ENCODE data around the gene SH2B3. TPM values are rescaled to one million over a fixed set of nuclear protein-coding genes. Genes with fewer than 3 reads are reported as not detected.

Gene SH2B3
- polyA plus RNA-seq, 1 donor from 2014 or later, result 3.0 TPM

DNA sequence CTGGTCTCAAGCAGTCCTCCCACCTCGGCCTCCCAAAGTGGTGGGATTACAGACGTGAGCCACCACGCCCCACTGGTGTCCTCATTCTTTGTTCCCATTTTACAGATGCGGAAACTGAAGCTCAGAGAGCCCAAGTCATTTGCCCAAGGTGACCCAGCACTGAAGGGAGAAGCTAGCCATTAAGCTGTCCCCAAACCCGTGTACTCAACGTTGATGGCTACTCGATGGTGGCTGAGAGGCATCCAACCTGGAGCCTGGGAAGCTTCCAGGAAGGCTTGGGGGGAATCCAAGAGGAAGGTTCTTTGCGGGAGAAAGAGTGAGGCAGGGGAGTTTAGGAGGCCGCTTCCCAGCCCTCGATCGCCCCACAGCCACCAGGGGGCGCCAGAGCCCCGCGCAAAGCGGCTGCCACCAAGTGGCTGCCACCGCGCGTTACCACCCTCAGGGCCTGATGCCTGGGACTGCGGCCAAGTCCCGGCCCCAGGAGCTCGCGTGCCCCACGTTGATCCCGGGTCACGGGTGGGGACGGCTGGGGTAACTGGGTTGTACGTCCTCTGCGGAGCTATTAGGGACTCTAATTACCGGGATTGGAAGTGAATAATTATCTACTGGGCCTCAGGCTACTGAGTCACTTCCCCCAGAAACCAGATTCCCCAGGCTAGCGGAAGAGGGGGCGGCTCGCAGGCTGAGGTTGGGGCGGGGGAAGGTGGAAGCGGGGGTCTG is 8.8 kb upstream of the SH2B3 start:
- no peak overlapping the region for H3K27ac ChIP-seq (ENCODE audit: low read length)
- H2AFZ ChIP-seq (ENCODE audit: low read depth, low read length), result no peak overlapping the region
- H4K20me1 ChIP-seq (ENCODE audit: insufficient read depth), result no peaks in the 10 kb centered on the region
- H3K4me2 ChIP-seq (ENCODE audit: low read length), result no peak overlapping the region
- no peak overlapping the region for H3K4me3 ChIP-seq (ENCODE audit: low read length)
- H3K79me2 ChIP-seq (replicated peaks; ENCODE audit: insufficient read depth, low read length), result no peaks in the 10 kb centered on the region
- no peaks in the 10 kb centered on the region for H3K9me3 ChIP-seq (ENCODE audit: low read length)
- no peaks in the 10 kb centered on the region for H3K9me2 ChIP-seq (ENCODE audit: insufficient read depth, low read length)
- H3K36me3 ChIP-seq (ENCODE audit: insufficient read depth, low read length), result no peaks in the 10 kb centered on the region
- H3K27me3 ChIP-seq (ENCODE audit: insufficient read depth, low read depth, low read length), result no peaks in the 10 kb centered on the region
- H3F3A ChIP-seq (ENCODE audit: insufficient read depth, low read length, poor library complexity, severe bottlenecking), result no peaks in the 10 kb centered on the region
- TF ChIP-seq TAF1 (IDR thresholded peaks at IDR 0.05; ENCODE audit: low read depth) (no peak), RAD21 (conservative IDR thresholded peaks at IDR 0.05) (peak; percentile 60), MXI1 (conservative IDR thresholded peaks at IDR 0.05; ENCODE audit: poor library complexity, severe bottlenecking) (no peak), POLR2AphosphoS5 (IDR thresholded peaks at IDR 0.05) (no peak), EP300 (conservative IDR thresholded peaks at IDR 0.05; ENCODE audit: poor library complexity, severe bottlenecking) (no peak), EZH2 (IDR thresholded peaks at IDR 0.05; ENCODE audit: borderline replicate concordance, insufficient read depth, low read length, poor library complexity, severe bottlenecking) (no peak), SMC3 (conservative IDR thresholded peaks at IDR 0.05; ENCODE audit: poor library complexity) (peak; percentile 67)
- TF ChIP-seq, protein P1, sequence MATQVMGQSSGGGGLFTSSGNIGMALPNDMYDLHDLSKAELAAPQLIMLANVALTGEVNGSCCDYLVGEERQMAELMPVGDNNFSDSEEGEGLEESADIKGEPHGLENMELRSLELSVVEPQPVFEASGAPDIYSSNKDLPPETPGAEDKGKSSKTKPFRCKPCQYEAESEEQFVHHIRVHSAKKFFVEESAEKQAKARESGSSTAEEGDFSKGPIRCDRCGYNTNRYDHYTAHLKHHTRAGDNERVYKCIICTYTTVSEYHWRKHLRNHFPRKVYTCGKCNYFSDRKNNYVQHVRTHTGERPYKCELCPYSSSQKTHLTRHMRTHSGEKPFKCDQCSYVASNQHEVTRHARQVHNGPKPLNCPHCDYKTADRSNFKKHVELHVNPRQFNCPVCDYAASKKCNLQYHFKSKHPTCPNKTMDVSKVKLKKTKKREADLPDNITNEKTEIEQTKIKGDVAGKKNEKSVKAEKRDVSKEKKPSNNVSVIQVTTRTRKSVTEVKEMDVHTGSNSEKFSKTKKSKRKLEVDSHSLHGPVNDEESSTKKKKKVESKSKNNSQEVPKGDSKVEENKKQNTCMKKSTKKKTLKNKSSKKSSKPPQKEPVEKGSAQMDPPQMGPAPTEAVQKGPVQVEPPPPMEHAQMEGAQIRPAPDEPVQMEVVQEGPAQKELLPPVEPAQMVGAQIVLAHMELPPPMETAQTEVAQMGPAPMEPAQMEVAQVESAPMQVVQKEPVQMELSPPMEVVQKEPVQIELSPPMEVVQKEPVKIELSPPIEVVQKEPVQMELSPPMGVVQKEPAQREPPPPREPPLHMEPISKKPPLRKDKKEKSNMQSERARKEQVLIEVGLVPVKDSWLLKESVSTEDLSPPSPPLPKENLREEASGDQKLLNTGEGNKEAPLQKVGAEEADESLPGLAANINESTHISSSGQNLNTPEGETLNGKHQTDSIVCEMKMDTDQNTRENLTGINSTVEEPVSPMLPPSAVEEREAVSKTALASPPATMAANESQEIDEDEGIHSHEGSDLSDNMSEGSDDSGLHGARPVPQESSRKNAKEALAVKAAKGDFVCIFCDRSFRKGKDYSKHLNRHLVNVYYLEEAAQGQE (IDR thresholded peaks at IDR 0.05; ENCODE audit: borderline replicate concordance), result no peak
- TF ChIP-seq, protein P2, sequence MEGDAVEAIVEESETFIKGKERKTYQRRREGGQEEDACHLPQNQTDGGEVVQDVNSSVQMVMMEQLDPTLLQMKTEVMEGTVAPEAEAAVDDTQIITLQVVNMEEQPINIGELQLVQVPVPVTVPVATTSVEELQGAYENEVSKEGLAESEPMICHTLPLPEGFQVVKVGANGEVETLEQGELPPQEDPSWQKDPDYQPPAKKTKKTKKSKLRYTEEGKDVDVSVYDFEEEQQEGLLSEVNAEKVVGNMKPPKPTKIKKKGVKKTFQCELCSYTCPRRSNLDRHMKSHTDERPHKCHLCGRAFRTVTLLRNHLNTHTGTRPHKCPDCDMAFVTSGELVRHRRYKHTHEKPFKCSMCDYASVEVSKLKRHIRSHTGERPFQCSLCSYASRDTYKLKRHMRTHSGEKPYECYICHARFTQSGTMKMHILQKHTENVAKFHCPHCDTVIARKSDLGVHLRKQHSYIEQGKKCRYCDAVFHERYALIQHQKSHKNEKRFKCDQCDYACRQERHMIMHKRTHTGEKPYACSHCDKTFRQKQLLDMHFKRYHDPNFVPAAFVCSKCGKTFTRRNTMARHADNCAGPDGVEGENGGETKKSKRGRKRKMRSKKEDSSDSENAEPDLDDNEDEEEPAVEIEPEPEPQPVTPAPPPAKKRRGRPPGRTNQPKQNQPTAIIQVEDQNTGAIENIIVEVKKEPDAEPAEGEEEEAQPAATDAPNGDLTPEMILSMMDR (IDR thresholded peaks at IDR 0.05; ENCODE audit: poor library complexity, severe bottlenecking), result peak; percentile 70
- no peak overlapping the region for H3K9ac ChIP-seq (ENCODE audit: low read length)

DNA sequence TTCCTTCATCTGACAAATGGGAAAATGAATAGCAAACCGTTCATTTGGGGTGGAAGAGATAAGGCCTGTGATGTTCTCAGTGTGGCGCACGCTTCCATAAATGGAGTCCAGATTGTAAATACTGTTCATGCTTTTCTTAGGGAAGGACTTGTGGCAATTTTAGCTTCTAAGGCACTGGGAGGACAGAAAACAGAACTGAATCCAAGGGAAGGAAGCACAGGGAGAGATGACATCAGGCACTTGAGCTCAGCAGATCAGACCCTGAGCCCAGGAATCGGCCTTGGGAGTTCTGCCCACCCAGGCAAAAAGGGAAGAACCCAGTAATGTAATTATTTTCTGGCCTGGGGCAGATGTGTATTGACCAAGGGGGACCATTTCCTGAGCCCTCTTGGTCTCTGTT is 7.2 kb upstream of the SH2B3 start:
- Histone ChIP-seq H4K20me1 (ENCODE audit: insufficient read depth) (no peaks in the 10 kb centered on the region), H3F3A (ENCODE audit: insufficient read depth, low read length, poor library complexity, severe bottlenecking) (no peaks in the 10 kb centered on the region), H3K4me3 (ENCODE audit: low read length) (no peak overlapping the region), H3K79me2 (replicated peaks; ENCODE audit: insufficient read depth, low read length) (no peaks in the 10 kb centered on the region), H3K9me3 (ENCODE audit: low read length) (no peaks in the 10 kb centered on the region), H3K9me2 (ENCODE audit: insufficient read depth, low read length) (no peaks in the 10 kb centered on the region), H3K9ac (ENCODE audit: low read length) (no peak overlapping the region), H3K27me3 (ENCODE audit: insufficient read depth, low read depth, low read length) (no peaks in the 10 kb centered on the region), H3K4me2 (ENCODE audit: low read length) (no peak overlapping the region), H3K27ac (ENCODE audit: low read length) (no peak overlapping the region), H2AFZ (ENCODE audit: low read depth, low read length) (no peak overlapping the region), H3K36me3 (ENCODE audit: insufficient read depth, low read length) (no peaks in the 10 kb centered on the region)
- TF ChIP-seq, protein P1 (IDR thresholded peaks at IDR 0.05; ENCODE audit: borderline replicate concordance), result no peak
- TF ChIP-seq TAF1 (IDR thresholded peaks at IDR 0.05; ENCODE audit: low read depth), result no peak
- no peak for TF ChIP-seq EZH2 (IDR thresholded peaks at IDR 0.05; ENCODE audit: borderline replicate concordance, insufficient read depth, low read length, poor library complexity, severe bottlenecking)
- no peak for TF ChIP-seq SMC3 (conservative IDR thresholded peaks at IDR 0.05; ENCODE audit: poor library complexity)
- no peak for TF ChIP-seq RAD21 (conservative IDR thresholded peaks at IDR 0.05)
- no peak for TF ChIP-seq EP300 (conservative IDR thresholded peaks at IDR 0.05; ENCODE audit: poor library complexity, severe bottlenecking)
- TF ChIP-seq POLR2AphosphoS5 (IDR thresholded peaks at IDR 0.05), result no peak
- no peak for TF ChIP-seq MXI1 (conservative IDR thresholded peaks at IDR 0.05; ENCODE audit: poor library complexity, severe bottlenecking)
- TF ChIP-seq, protein P2 (IDR thresholded peaks at IDR 0.05; ENCODE audit: poor library complexity, severe bottlenecking), result no peak

Data from neural cell (in vitro differentiated cells).